K562 (cell line): ENCODE results near the gene FANCI. TPM values are rescaled to one million over a fixed set of nuclear protein-coding genes. Genes with fewer than 3 reads are reported as not detected.

Experiments used
- DDX20 ChIP-seq: fragments of 450-650 bp; IDR thresholded peaks from 2 replicates; pipeline ENCODE4 v1.6.1; 2016; ENCODE audit warnings: missing genetic modification characterization, low read depth, mild to moderate bottlenecking, missing compliant biosample characterization, moderate library complexity
- HNRNPLL ChIP-seq: fragments of 200-400 bp; formaldehyde crosslinking; IDR thresholded peaks from 2 replicates; pipeline ENCODE4 v1.6.1; 2017; ENCODE audit warnings: low read length, low read depth, mild to moderate bottlenecking; ENCODE audit not compliant: poor library complexity, severe bottlenecking
- IFI16 ChIP-seq: fragments of 250-450 bp; sonication (Bioruptor Pico); IDR thresholded peaks from 2 replicates; pipeline ENCODE4 v2.1.2; 2022; ENCODE audit warnings: mild to moderate bottlenecking, inconsistent platforms
- MECOM ChIP-seq: fragments of 250-450 bp; sonication (Bioruptor Pico); IDR thresholded peaks from 2 replicates; pipeline ENCODE4 v1.8.0; 2022; ENCODE audit warnings: inconsistent platforms
- MYNN ChIP-seq, 2 experiments: sonication (generic); formaldehyde crosslinking in 1 of 2; IDR thresholded peaks; 2 replicates each; pipeline versions ENCODE4 v1.5.0 to v1.6.1; 2016 to 2020; ENCODE audit warnings: antibody characterized with exemption in 1 of 2, missing genetic modification reagents in 1 of 2
- RAD51 ChIP-seq: fragments of 450-650 bp; IDR thresholded peaks from 2 replicates; pipeline ENCODE4 v1.7.1; 2016; ENCODE audit warnings: low read depth, mild to moderate bottlenecking, borderline replicate concordance
- ZKSCAN1 ChIP-seq: fragments of 150-350 bp; IDR thresholded peaks from 2 replicates; pipeline ENCODE4 v1.6.1; 2016; ENCODE audit warnings: low read depth, low read length
- ZNF57 ChIP-seq: fragments of 450-650 bp; formaldehyde crosslinking; IDR thresholded peaks from 2 replicates; pipeline ENCODE4 v1.4.0; 2020; ENCODE audit warnings: mild to moderate bottlenecking, moderate library complexity
- ZNF584 ChIP-seq: fragments of 200-800 bp; sonication (Bioruptor generic); IDR thresholded peaks from 2 replicates; pipeline ENCODE4 v1.6.1; 2016; ENCODE audit warnings: low read depth, mild to moderate bottlenecking, missing genetic modification characterization, missing compliant biosample characterization
- polyA plus RNA-seq, 8 experiments: library from polyadenylated mRNA; depleted of rRNA in 4 of 8; stranded (reverse) in 5 of 8; unstranded in 3 of 8; fragments of >200 nt; fragmentation: Nextera tagmentation in 2 of 8; fragmentation: Illumina TruSeq in 1 of 8; extraction: Ambion mirVana in 2 of 8; extraction: Trizol in 1 of 8; gene quantifications; 2 replicates each; pipeline versions ENCODE4 v1.2.1 to v1.2.3, GENCODE V29; 2011 to 2014; ENCODE audit warnings: inconsistent platforms in 1 of 8, missing spikeins in 1 of 8
- total RNA-seq, 7 experiments: library from RNA; depleted of rRNA in 6 of 7; stranded (reverse); fragments of >200 nt in 6 of 7; fragmentation: Illumina TruSeq in 2 of 7; extraction: Trizol in 2 of 7; gene quantifications; 2 replicates each; pipeline versions ENCODE4 v1.2.1 to v1.2.3, GENCODE V29; 2011 to 2021; ENCODE audit warnings: low replicate concordance in 1 of 7
- TF ChIP-seq, protein P1 (sequence below): fragments of 450-650 bp; IDR thresholded peaks from 2 replicates; pipeline ENCODE4 v1.6.1; 2016; ENCODE audit warnings: low read depth
- TF ChIP-seq, protein P2 (sequence below), 2 experiments: fragments of 450-650 bp; IDR thresholded peaks; 2 replicates each; pipeline ENCODE4 v1.6.1; 2018; ENCODE audit warnings: mild to moderate bottlenecking in 2 of 2, low read depth in 1 of 2; ENCODE audit not compliant: partially characterized antibody in 2 of 2
- TF ChIP-seq, protein P3 (sequence below), 2 experiments: fragments of 450-650 bp in 1 of 2; sonication (generic) in 1 of 2; formaldehyde crosslinking; conservative IDR thresholded peaks; 2 replicates each; pipeline versions ENCODE4 v1.4.0 to v1.8.1; 2020 to 2022; ENCODE audit warnings: mild to moderate bottlenecking in 1 of 2, missing genetic modification reagents in 1 of 2

FANCI gene
- total and polyA plus RNA-seq, 9 of the 15 experiments (the other 6 are each of a cell fraction or from before 2014, with no cell fraction given): 72.1 to 165 (median 131) TPM

DNA sequence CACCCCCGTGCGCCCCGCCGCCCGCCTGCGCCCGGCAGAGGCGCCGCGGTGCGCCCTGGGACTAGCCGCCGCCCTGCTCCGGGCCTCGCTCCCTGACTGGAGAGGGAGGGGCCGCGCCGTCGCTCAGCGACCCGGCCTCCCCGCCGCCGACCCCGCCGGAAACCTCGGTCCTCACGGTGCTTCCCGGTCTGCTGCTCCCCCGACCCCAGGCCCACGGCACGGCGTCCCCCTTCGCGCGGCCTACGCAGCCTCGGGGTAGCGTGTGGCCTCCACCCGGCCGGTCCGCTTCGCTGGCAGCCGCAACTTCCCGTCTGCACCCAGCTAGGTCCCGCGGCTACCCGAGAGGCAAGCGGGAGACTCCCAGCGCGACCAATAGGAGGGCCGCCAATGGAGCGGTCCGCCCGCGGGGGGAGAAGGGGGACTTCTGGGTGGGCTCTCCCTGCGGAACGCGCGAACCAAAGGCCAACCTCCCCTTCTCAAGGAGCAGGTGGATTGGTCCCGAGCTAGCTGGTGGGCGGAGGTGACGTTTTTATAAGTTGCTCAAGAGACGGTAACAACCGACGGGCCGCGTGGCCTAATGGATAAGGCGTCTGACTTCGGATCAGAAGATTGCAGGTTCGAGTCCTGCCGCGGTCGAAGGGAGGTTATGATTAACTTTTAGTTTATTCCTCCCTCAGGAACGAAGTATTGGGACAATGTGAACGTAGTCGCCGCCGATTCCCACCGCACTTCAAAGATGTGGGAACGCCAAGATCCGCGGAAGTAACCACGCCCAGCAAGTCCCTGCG is 90.9 kb downstream of the FANCI start, which contains the start of gene POLG (continued):
- TF ChIP-seq, protein P1, sequence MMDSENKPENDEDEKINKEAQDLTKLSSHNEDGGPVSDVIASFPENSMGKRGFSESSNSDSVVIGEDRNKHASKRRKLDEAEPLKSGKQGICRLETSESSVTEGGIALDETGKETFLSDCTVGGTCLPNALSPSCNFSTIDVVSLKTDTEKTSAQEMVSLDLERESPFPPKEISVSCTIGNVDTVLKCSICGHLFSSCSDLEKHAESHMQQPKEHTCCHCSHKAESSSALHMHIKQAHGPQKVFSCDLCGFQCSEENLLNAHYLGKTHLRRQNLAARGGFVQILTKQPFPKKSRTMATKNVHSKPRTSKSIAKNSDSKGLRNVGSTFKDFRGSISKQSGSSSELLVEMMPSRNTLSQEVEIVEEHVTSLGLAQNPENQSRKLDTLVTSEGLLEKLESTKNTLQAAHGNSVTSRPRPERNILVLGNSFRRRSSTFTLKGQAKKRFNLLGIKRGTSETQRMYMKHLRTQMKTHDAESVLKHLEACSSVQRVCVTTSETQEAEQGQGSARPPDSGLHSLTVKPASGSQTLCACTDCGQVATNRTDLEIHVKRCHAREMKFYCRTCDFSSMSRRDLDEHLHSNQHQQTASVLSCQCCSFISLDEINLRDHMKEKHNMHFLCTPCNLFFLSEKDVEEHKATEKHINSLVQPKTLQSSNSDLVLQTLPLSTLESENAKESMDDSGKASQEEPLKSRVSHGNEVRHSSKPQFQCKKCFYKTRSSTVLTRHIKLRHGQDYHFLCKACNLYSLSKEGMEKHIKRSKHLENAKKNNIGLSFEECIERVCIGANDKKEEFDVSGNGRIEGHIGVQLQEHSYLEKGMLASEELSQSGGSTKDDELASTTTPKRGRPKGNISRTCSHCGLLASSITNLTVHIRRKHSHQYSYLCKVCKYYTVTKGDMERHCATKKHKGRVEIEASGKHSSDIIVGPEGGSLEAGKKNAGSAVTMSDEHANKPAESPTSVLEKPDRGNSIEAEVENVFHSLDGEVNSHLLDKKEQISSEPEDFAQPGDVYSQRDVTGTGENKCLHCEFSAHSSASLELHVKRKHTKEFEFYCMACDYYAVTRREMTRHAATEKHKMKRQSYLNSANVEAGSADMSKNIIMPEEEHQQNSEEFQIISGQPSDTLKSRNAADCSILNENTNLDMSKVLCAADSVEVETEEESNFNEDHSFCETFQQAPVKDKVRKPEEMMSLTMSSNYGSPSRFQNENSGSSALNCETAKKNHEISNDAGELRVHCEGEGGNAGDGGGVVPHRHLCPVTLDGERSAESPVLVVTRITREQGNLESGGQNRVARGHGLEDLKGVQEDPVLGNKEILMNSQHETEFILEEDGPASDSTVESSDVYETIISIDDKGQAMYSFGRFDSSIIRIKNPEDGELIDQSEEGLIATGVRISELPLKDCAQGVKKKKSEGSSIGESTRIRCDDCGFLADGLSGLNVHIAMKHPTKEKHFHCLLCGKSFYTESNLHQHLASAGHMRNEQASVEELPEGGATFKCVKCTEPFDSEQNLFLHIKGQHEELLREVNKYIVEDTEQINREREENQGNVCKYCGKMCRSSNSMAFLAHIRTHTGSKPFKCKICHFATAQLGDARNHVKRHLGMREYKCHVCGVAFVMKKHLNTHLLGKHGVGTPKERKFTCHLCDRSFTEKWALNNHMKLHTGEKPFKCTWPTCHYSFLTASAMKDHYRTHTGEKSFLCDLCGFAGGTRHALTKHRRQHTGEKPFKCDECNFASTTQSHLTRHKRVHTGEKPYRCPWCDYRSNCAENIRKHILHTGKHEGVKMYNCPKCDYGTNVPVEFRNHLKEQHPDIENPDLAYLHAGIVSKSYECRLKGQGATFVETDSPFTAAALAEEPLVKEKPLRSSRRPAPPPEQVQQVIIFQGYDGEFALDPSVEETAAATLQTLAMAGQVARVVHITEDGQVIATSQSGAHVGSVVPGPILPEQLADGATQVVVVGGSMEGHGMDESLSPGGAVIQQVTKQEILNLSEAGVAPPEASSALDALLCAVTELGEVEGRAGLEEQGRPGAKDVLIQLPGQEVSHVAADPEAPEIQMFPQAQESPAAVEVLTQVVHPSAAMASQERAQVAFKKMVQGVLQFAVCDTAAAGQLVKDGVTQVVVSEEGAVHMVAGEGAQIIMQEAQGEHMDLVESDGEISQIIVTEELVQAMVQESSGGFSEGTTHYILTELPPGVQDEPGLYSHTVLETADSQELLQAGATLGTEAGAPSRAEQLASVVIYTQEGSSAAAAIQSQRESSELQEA: peak; percentile 80; the same call in 1 of the 2 replicates
- TF ChIP-seq, protein P2, sequence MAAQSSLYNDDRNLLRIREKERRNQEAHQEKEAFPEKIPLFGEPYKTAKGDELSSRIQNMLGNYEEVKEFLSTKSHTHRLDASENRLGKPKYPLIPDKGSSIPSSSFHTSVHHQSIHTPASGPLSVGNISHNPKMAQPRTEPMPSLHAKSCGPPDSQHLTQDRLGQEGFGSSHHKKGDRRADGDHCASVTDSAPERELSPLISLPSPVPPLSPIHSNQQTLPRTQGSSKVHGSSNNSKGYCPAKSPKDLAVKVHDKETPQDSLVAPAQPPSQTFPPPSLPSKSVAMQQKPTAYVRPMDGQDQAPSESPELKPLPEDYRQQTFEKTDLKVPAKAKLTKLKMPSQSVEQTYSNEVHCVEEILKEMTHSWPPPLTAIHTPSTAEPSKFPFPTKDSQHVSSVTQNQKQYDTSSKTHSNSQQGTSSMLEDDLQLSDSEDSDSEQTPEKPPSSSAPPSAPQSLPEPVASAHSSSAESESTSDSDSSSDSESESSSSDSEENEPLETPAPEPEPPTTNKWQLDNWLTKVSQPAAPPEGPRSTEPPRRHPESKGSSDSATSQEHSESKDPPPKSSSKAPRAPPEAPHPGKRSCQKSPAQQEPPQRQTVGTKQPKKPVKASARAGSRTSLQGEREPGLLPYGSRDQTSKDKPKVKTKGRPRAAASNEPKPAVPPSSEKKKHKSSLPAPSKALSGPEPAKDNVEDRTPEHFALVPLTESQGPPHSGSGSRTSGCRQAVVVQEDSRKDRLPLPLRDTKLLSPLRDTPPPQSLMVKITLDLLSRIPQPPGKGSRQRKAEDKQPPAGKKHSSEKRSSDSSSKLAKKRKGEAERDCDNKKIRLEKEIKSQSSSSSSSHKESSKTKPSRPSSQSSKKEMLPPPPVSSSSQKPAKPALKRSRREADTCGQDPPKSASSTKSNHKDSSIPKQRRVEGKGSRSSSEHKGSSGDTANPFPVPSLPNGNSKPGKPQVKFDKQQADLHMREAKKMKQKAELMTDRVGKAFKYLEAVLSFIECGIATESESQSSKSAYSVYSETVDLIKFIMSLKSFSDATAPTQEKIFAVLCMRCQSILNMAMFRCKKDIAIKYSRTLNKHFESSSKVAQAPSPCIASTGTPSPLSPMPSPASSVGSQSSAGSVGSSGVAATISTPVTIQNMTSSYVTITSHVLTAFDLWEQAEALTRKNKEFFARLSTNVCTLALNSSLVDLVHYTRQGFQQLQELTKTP (IDR thresholded peaks at IDR 0.05; ENCODE audit: low read depth in 1 of 2, partially characterized antibody in 2 of 2): peak; percentile 12 to 88
- TF ChIP-seq IFI16 (CRISPR knock-in tag) (no peak), ZKSCAN1 (peak; percentile 16; the same call in 1 of the 2 replicates), RAD51 (no peak), DDX20 (no peak), MYNN (IDR thresholded peaks at IDR 0.05) (no peak), MYNN (CRISPR knock-in tag; IDR thresholded peaks at IDR 0.05) (no peak), ZNF57 (no peak), MECOM (CRISPR knock-in tag) (no peak), HNRNPLL (peak; percentile 89), ZNF584 (CRISPR knock-in tag) (no peak; the same call in none of the 2 replicates)
- TF ChIP-seq, protein P3, sequence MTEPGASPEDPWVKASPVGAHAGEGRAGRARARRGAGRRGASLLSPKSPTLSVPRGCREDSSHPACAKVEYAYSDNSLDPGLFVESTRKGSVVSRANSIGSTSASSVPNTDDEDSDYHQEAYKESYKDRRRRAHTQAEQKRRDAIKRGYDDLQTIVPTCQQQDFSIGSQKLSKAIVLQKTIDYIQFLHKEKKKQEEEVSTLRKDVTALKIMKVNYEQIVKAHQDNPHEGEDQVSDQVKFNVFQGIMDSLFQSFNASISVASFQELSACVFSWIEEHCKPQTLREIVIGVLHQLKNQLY (CRISPR knock-in tag; conservative IDR thresholded peaks at IDR 0.05): no peak
